ENCODE results near the gene RRP12.

RRP12 gene

GRCh38 chr10:97335188-97335619 is 65.9 kb downstream of the RRP12 start:
- DNase-seq (ENCODE audit: low spot score): no peak

DNA sequence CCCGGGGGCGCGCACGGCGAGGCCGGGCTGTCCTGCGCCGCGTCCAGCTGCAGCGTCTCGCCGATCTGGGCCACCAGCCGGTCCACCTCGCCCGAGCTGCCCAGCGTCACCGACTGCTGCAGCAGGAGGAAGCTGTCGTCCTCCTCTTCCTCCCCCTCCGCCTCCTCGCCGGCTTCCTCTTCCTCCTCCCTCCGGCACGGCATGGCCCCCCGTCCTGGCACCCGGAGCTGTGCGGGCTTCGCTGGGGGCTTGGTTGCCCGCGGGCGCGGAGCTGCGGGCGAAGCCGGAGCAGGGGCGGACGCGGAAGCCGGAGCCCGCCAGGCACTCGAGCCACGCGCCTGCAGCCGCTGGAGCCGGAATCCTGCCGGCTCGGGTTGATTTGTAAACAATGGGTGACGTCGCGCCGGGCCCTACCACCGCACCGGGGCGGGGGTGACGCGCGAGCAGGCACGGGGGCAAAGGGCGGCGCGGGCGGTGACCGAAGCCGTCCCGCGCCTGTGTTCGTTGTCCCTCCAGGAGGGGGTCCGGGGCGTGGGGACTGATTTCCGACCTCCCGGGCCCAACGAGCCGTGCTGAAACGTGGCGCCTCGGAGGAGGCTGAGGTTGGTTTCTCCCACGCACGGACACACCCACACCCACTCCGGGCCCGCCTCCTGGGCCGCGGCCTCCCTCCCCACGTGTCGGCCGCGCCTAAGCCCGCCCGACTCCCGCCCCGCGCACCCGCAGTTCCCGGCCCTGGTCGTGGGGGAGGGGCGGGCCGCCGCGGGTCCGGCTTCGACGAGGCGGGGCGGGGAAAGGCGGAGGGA is 66.6 kb downstream of the RRP12 start, which contains the start of gene FRAT2:
TSS of gene FRAT2 (minus strand) at position 360 of the 806 bp plus-strand sequence. CDS start at position 203, 157 bp downstream.
- DNase-seq (ENCODE audit: low spot score): peak; percentile 87

GRCh38 chr10:97333601-97334369 is 67.4 kb downstream of the RRP12 start:
- DNase-seq (ENCODE audit: low spot score): no peak

- DNase-seq (ENCODE audit: low spot score): no peak
Observed at GRCh38 chr10:97333351-97333600, 67.9 kb downstream of the RRP12 start.

DNA sequence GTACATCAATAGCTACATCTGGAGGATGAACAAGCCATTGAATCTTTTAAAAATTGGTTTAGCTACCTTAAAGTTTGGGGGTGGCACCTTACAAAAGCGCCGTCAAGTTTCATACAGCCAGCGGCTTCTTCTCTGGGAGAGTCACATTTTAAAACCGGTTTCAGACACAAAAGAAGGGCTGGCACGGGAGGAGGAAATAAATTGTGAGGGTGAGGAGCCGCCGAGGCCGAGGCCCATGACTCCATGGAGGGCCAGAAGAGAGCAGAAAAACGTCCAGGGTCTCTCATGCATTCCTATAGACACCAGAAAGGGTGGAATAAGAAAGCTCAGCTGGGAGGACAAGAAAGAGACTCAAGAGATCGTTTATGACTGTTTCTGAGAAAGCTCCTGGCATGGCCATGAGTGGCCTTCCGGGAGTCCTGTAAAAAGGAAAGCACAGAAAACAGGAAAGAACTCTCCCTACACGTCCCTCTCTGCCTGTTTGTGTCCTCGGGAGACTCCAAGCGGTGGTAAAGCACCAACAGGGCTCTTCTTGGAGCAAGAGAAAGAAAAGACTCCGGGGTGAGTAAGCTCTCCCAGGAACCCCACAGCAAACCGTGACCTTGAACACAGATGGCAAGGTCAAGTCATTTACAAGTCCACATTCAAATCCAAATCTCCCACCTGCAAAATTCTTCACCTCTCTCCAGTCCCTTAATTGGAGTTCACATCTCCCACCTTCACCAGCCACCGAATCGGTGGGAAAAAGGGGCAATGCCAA is 68.4 kb downstream of the RRP12 start:
- DNase-seq (ENCODE audit: low spot score): peak; percentile 86

- no peak for DNase-seq (ENCODE audit: low spot score)
Observed at GRCh38 chr10:97331153-97331703, 69.9 kb downstream of the RRP12 start.

DNA sequence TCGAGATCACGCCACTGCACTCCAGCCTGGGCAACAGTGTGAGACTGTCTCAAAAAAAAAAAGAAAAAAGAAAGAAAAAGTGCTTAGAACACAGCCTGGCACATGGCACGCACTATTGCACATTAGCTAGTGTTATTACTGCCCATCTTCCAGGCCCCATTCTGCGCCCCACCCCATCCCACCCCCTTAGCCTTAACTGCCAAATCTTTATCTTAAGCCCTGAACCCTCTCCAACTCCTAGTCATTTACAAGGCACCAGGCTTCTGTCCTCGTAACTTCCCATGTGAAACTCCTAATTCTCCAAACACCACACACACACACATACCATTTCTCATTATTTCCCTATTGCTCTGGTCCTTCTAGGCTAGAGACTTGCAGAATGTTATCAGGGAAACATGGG is 71.4 kb downstream of the RRP12 start:
- no peak for DNase-seq (ENCODE audit: low spot score)

GRCh38 chr10:97328646-97329453 is 72.3 kb downstream of the RRP12 start:
- no peak for DNase-seq (ENCODE audit: low spot score)

- no peak for DNase-seq (ENCODE audit: low spot score)
Observed at GRCh38 chr10:97327348-97328294, 73.5 kb downstream of the RRP12 start.

- no peak for DNase-seq (ENCODE audit: low spot score)
Observed at GRCh38 chr10:97325754-97326153, 75.4 kb downstream of the RRP12 start.

- DNase-seq (ENCODE audit: low spot score): no peak
Observed at GRCh38 chr10:97323501-97323900, 77.6 kb downstream of the RRP12 start.

DNA sequence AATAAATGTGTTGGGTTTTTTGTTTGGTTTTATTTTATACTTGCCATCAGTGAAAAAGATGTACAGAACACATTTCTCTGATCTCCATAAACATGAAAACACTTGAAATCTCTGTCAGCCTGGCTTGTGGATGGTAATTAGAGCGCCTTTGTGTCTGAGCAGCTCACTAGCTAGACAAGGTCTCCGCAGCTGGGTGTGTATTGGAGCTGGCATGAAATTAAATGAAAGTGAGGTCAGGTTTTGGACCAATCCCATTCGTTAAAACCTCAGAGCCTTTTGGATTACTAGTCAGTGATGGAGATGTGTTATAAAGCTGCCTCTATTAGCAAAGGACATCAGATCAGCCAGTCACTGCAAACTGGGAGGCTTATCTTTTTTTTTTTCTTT is 79.3 kb downstream of the RRP12 start:
- peak; percentile 77 for DNase-seq (ENCODE audit: low spot score)

GRCh38 chr10:97321032-97321803 is 79.9 kb downstream of the RRP12 start:
- DNase-seq (ENCODE audit: low spot score): peak; percentile 83

DNA sequence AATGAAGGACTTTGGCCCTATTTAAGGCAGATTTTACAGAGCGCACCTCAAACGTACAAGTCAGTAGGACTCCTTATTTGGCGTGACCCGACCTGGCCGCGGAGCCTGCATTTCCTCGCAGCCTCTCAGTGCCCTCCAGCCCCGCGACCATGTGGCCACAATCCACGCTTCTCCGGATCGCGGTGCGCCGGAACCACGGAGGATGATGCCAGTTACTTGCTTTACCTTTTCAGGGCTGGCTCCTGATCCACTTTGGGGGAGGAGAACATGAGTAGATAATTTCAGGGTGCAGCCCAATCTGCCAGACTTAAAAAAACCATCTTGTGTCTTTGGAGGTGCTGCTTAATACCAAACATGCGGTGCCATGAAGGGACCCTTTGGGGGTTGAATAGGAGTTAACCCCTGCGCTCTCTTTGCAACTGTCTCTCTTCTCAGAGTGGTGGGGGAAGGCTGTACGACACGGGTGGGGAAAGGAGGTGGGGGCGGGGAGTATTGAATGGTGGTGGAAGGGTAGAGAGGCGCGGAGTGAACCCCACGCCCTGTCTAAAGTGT is 80.6 kb downstream of the RRP12 start:
- no peak for DNase-seq (ENCODE audit: low spot score)

DNA sequence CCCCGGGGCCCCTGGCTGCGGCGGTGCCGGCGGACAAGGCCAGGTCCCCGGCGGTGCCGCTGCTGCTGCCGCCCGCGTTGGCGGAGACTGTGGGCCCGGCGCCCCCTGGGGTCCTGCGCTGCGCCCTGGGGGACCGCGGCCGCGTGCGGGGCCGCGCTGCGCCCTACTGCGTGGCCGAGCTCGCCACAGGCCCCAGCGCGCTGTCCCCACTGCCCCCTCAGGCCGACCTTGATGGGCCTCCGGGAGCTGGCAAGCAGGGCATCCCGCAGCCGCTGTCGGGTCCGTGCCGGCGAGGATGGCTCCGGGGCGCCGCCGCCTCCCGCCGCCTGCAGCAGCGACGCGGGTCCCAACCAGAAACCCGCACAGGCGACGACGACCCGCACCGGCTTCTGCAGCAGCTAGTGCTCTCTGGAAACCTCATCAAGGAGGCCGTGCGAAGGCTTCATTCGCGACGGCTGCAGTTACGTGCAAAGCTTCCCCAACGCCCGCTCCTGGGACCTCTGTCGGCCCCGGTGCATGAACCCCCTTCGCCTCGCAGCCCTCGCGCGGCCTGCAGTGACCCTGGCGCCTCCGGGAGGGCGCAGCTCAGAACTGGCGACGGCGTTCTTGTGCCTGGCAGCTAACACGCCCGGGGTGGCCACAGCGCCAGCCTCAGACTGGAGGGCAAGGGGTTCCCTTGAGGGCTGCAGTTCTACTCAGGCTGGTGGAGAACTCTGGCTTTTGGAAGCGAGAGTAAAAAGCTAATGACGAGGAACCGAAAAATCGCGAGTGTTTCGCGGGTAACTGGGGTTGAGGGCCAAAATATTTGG is 81.3 kb downstream of the RRP12 start:
- DNase-seq (ENCODE audit: low spot score): peak; percentile 32

DNA sequence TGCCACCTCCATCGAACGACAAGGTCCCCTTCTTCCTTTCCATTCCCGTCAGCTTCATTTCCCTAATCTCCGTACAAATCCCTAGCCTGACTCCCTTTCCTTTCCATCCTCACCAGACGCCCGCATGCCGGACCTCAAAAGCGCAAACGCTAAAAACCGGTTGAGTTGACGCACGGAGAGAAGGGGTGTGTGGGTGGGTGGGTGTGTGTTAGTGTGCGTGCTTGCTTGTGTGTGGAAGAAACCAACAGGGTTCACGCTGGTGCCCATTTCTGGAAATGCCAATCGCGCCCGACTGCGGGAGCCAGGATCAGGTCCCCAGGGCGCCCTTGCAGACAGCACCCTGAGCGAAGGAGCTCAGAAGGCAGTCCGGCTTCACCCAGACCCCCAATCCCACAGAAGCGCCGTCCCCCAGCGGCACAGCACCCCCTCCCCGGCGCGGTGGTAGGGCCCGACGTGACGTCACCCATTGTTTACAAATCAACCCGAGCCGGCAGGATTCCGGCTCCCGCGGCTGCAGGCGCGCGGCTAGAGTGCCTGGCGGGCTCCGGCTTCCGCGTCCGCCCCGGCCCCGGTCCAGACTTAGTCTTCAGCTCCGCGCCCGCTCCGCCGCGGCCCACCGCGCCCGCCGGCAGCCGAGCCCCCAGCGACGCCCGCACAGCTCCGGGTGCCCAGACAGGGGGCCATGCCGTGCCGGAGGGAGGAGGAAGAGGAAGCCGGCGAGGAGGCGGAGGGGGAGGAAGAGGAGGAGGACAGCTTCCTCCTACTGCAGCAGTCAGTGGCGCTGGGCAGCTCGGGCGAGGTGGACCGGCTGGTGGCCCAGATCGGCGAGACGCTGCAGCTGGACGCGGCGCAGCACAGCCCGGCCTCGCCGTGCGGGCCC is 82.1 kb downstream of the RRP12 start, which contains the start of gene FRAT1:
TSS of gene FRAT1 (plus strand) at position 500 of the 880 bp plus-strand sequence. CDS start at position 683, 183 bp downstream.
- DNase-seq (ENCODE audit: low spot score): peak; percentile 83

- DNase-seq (ENCODE audit: low spot score): no peak
Observed at GRCh38 chr10:97314671-97315070, 86.5 kb downstream of the RRP12 start.

Data from pons (tissue), 1 donor.